CD4-positive, alpha-beta T cell (primary cell): ENCODE results near the gene CTNNA1. TPM values are rescaled to one million over a fixed set of nuclear protein-coding genes. Genes with fewer than 3 reads are reported as not detected.

Experiments
- ATAC-seq: fragments of 200-7000 bp; cut with Tn5 transposase; one replicate; pipeline ENCODE4 v1.10.0; 2022; ENCODE audit warnings: mild to moderate bottlenecking; ENCODE audit not compliant: poor library complexity
- CTCF ChIA-PET: fragments of 350-600 bp; sonication (Branson Sonifier 250); formaldehyde crosslinking; loops from one replicate; lab custom pipeline; 2021; ENCODE audit warnings: antibody characterized with exemption, inconsistent platforms; lab: Charles Lee
- POLR2A ChIA-PET: fragments of 350-600 bp; sonication (Branson Sonifier 250); formaldehyde crosslinking; loops from one replicate; lab custom pipeline; 2021; ENCODE audit warnings: antibody characterized with exemption, inconsistent platforms; lab: Charles Lee
- DNase-seq, 14 experiments: peaks; one replicate each; pipeline ENCODE4 v3.0.0-alpha.2; 2013 to 2020; ENCODE audit warnings: mixed read lengths in 2 of 14
- H3K27ac ChIP-seq, 2 donors: one replicate each; pipeline versions ENCODE4 v1.5.1 to v1.7.0; 2013; ENCODE audit warnings: low read length in 2 of 2, low read depth in 1 of 2, mild to moderate bottlenecking in 1 of 2
- H3K27me3 ChIP-seq, 2 experiments: 1 replicate in 1 of 2; 2 replicates in 1 of 2; pipeline versions ENCODE4 v1.6.1 to v1.7.0; 2013; ENCODE audit warnings: low read length in 2 of 2, control low read depth in 1 of 2, mild to moderate bottlenecking in 1 of 2, moderate library complexity in 1 of 2; ENCODE audit not compliant: insufficient read depth in 2 of 2, control insufficient read depth in 1 of 2
- H3K36me3 ChIP-seq: one replicate; pipeline ENCODE4 v1.6.1; 2013; ENCODE audit warnings: low read length, control low read depth; ENCODE audit not compliant: insufficient read depth
- H3K4me1 ChIP-seq: one replicate; pipeline ENCODE4 v1.6.1; 2013; ENCODE audit warnings: low read length, control low read depth; ENCODE audit not compliant: insufficient read depth
- H3K4me3 ChIP-seq: one replicate; pipeline ENCODE4 v1.5.1; 2013; ENCODE audit warnings: mild to moderate bottlenecking, low read length, moderate library complexity
- H3K9me3 ChIP-seq, 2 experiments: 1 replicate in 1 of 2; 2 replicates in 1 of 2; pipeline versions ENCODE4 v1.6.1 to v1.7.0; 2013; ENCODE audit warnings: low read length in 2 of 2, mild to moderate bottlenecking in 2 of 2, control low read depth in 1 of 2, moderate library complexity in 1 of 2; ENCODE audit not compliant: control insufficient read depth in 1 of 2, insufficient read depth in 1 of 2
- H3K27ac Mint-ChIP-seq: one replicate; pipeline ENCODE4 v1.8.0; 2020; ENCODE audit warnings: mixed read lengths
- H3K27me3 Mint-ChIP-seq: one replicate; pipeline ENCODE4 v1.8.0; 2021; ENCODE audit warnings: mixed read lengths
- H3K36me3 Mint-ChIP-seq: one replicate; pipeline ENCODE4 v1.8.0; 2021; ENCODE audit warnings: low read depth, mixed read lengths
- H3K4me1 Mint-ChIP-seq: one replicate; pipeline ENCODE4 v1.8.0; 2021; ENCODE audit warnings: low read depth, mixed read lengths
- H3K4me3 Mint-ChIP-seq: one replicate; pipeline ENCODE4 v1.8.0; 2020; ENCODE audit warnings: mild to moderate bottlenecking, mixed read lengths
- H3K9me3 Mint-ChIP-seq: one replicate; pipeline ENCODE4 v1.8.0; 2020; ENCODE audit warnings: mixed read lengths
- CTCF ChIP-seq: fragments of 200-600 bp; IDR thresholded peaks from one replicate; pipeline ENCODE4 v1.8.0; 2022; ENCODE audit warnings: antibody characterized with exemption, mild to moderate bottlenecking
- intact Hi-C, 2 experiments: fragments of 100-400 bp; cut with DNase I in 1 of 2; cut with micrococcal nuclease in 1 of 2; formaldehyde crosslinking; loops; one replicate each; pipeline versions ENCODE4 v1.15.1 to v1.9.0; 2023 to 2025; cut with DNase I, micrococcal nuclease
- total RNA-seq, 174 experiments: library from RNA in 2 of 174; stranded (reverse) in 2 of 174; gene quantifications; one replicate each; pipeline ENCODE4 v1.2.3 and lab custom pipeline; 2021 to 2026

The CTNNA1 gene
- total RNA-seq, 2 experiments from 2014 or later: 6.0 to 6.7 TPM

- CTCF ChIA-PET: no interaction called here
- H3K4me1 ChIP-seq: no peaks in the 10 kb centered on the region
- intact Hi-C loops: no loop called here
- no peak overlapping the region for H3K27ac ChIP-seq
- H3K4me3 ChIP-seq: no peak overlapping the region
- peaks cover 21% of the 10 kb centered on the region for H3K27me3 Mint-ChIP-seq
- H3K27me3 ChIP-seq: no peaks in the 10 kb centered on the region
- POLR2A ChIA-PET: no interaction called here
- no peak overlapping the region for H3K27ac Mint-ChIP-seq
- no peak for ATAC-seq
- no peaks in the 10 kb centered on the region for H3K4me1 Mint-ChIP-seq
- no peak for DNase-seq
- TF ChIP-seq CTCF: no peak
- no peaks in the 10 kb centered on the region for H3K9me3 ChIP-seq
- H3K9me3 Mint-ChIP-seq: no peaks in the 10 kb centered on the region
- peaks cover 6% of the 10 kb centered on the region for H3K36me3 Mint-ChIP-seq
- H3K36me3 ChIP-seq: peaks cover 2% of the 10 kb centered on the region
- H3K4me3 Mint-ChIP-seq: no peak overlapping the region
These were observed 130.9 kb downstream of the CTNNA1 start for GRCh38 chr5:138884094-138884493.

- CTCF ChIA-PET: no interaction called here
- Mint-ChIP-seq H3K9me3 (no peaks in the 10 kb centered on the region), H3K4me1 (no peaks in the 10 kb centered on the region), H3K36me3 (peaks cover 6% of the 10 kb centered on the region), H3K27ac (no peak overlapping the region), H3K4me3 (no peak overlapping the region), H3K27me3 (peaks cover 18% of the 10 kb centered on the region)
- TF ChIP-seq CTCF: no peak
- Histone ChIP-seq H3K4me1 (no peaks in the 10 kb centered on the region), H3K4me3 (no peak overlapping the region), H3K27me3 (no peaks in the 10 kb centered on the region), H3K27ac (no peak overlapping the region), H3K36me3 (peaks cover 4% of the 10 kb centered on the region), H3K9me3 (no peaks in the 10 kb centered on the region)
- POLR2A ChIA-PET: no interaction called here
- ATAC-seq (no peak), DNase-seq (no peak)
- intact Hi-C loops: no loop called here
These were observed 131.3 kb downstream of the CTNNA1 start for GRCh38 chr5:138884554-138884953.

- H3K4me1 ChIP-seq: no peaks in the 10 kb centered on the region
These were observed 136.8 kb downstream of the CTNNA1 start for GRCh38 chr5:138889994-138890393.

More at GRCh38 chr5:138889994-138890393, 136.8 kb downstream of the CTNNA1 start:
- H3K9me3 ChIP-seq: peaks cover 0 to 11% of the 10 kb centered on the region in 2 experiments
- no peak for TF ChIP-seq CTCF
- DNase-seq: no peak
- intact Hi-C loops: no loop called here
- ChIA-PET POLR2A (no interaction called here), CTCF (no interaction called here)
- H3K27me3 Mint-ChIP-seq: no peaks in the 10 kb centered on the region
- H3K36me3 ChIP-seq: peaks cover 14% of the 10 kb centered on the region
- no peaks in the 10 kb centered on the region for H3K27me3 ChIP-seq
- H3K27ac ChIP-seq: no peak overlapping the region
- H3K4me3 Mint-ChIP-seq: no peak overlapping the region
- no peak overlapping the region for H3K4me3 ChIP-seq
- H3K4me1 Mint-ChIP-seq: no peaks in the 10 kb centered on the region
- no peak for ATAC-seq
- H3K9me3 Mint-ChIP-seq: peaks cover 12% of the 10 kb centered on the region
- no peak overlapping the region for H3K27ac Mint-ChIP-seq
- H3K36me3 Mint-ChIP-seq: peaks cover 22% of the 10 kb centered on the region
